Left ventricle myocardium superior (tissue), 1 donor: ENCODE measurements around the gene LDLRAD4. TPM values are rescaled to one million over a fixed set of nuclear protein-coding genes. Genes with fewer than 3 reads are reported as not detected.
A peak's percentile ranks its signal among the peaks of the same experiment; 100 is the strongest.

Source experiments
- ATAC-seq: fragments of 200-7000 bp; cut with Tn5 transposase; one replicate; pipeline ENCODE4 v1.9.1; 2020; ENCODE audit warnings: mild to moderate bottlenecking, moderate library complexity
- DNase-seq: peaks from one replicate; pipeline ENCODE4 v3.0.0-alpha.2; 2020
- intact Hi-C: fragments of 100-400 bp; cut with micrococcal nuclease; formaldehyde crosslinking; loops from one replicate; pipeline ENCODE4 v1.11.0; 2022
- total RNA-seq: library from RNA; stranded (reverse); fragmentation: NEBNext Ultra II Directional; extraction: Animal tissue kit (Norgen Biotek cat#: 25700); gene quantifications from one replicate; pipeline ENCODE4 v1.2.1, GENCODE V29; 2021
- donor health status: DM: no; HTN: yes; CAD: no; lungs with severe emphysema.

LDLRAD4 gene
- total RNA-seq, 1 donor from 2014 or later = 26.0 TPM

GRCh38 chr18:13240060-13240725 lies 21.6 kb downstream of the LDLRAD4 start:
- ATAC-seq = no peak
- no peak for DNase-seq
- intact Hi-C loops = no loop called here

- no peak for DNase-seq
- ATAC-seq = no peak
- intact Hi-C loops = no loop called here
These were observed 22.7 kb downstream of the LDLRAD4 start for GRCh38 chr18:13241083-13241892.

GRCh38 chr18:13241893-13242175 lies 23.3 kb downstream of the LDLRAD4 start:
- DNase-seq = no peak
- ATAC-seq = no peak
- intact Hi-C loops = no loop called here

GRCh38 chr18:13242797-13243196 lies 24.2 kb downstream of the LDLRAD4 start:
- ATAC-seq = no peak
- DNase-seq = no peak
- intact Hi-C loops = no loop called here

- ATAC-seq (no peak), DNase-seq (no peak)
- intact Hi-C loops = no loop called here
These were observed 24.8 kb downstream of the LDLRAD4 start for GRCh38 chr18:13243363-13243762.

GRCh38 chr18:13244135-13244534 lies 25.6 kb downstream of the LDLRAD4 start:
- ATAC-seq (no peak), DNase-seq (no peak)
- intact Hi-C loops = no loop called here

- DNase-seq (no peak), ATAC-seq (no peak)
- intact Hi-C loops = no loop called here
These were observed 27.0 kb downstream of the LDLRAD4 start for GRCh38 chr18:13245481-13246000.

GRCh38 chr18:13246121-13246520 lies 27.6 kb downstream of the LDLRAD4 start:
- no peak for DNase-seq
- no peak for ATAC-seq
- intact Hi-C loops = no loop called here

- no peak for DNase-seq
- no peak for ATAC-seq
- intact Hi-C loops = no loop called here
These were observed 28.0 kb downstream of the LDLRAD4 start for GRCh38 chr18:13246591-13246990.

GRCh38 chr18:13247506-13247905 lies 28.9 kb downstream of the LDLRAD4 start:
- intact Hi-C loops = no loop called here
- ATAC-seq (no peak), DNase-seq (no peak)

GRCh38 chr18:13252686-13253410 lies 34.3 kb downstream of the LDLRAD4 start:
- ATAC-seq (no peak), DNase-seq (no peak)
- intact Hi-C loops = no loop called here

GRCh38 chr18:13253786-13254688 lies 35.5 kb downstream of the LDLRAD4 start:
- intact Hi-C loops = no loop called here
- no peak for ATAC-seq
- no peak for DNase-seq

- intact Hi-C loops = no loop called here
- ATAC-seq (no peak), DNase-seq (no peak)
These were observed 36.7 kb downstream of the LDLRAD4 start for GRCh38 chr18:13254971-13255927.

- intact Hi-C loops = no loop called here
- DNase-seq (no peak), ATAC-seq (no peak)
These were observed 38.1 kb downstream of the LDLRAD4 start for GRCh38 chr18:13256444-13257305.

- ATAC-seq = no peak
- intact Hi-C loops = no loop called here
- DNase-seq = no peak
These were observed 38.9 kb downstream of the LDLRAD4 start for GRCh38 chr18:13257361-13257980.

GRCh38 chr18:13258921-13259320 lies 40.4 kb downstream of the LDLRAD4 start:
- peak; percentile 40 for ATAC-seq
- intact Hi-C loops = no loop called here
- DNase-seq = no peak

- ATAC-seq (no peak), DNase-seq (no peak)
- intact Hi-C loops = loop anchor here (5.0 kb wide), 1 partner anchor 37 kb away; no protein-coding TSS in a partner anchor
These were observed 41.1 kb downstream of the LDLRAD4 start for GRCh38 chr18:13259701-13260100.
